CD4-positive, alpha-beta T cell treated with Interleukin-15 for 4 hours (primary cell): ENCODE data around the gene RBCK1.
"Not testable (repeated sequence)": the region's sequence is repeated elsewhere in the genome, so short reads cannot be mapped to it uniquely, and the experiment has no call there.

Experiments used
- DNase-seq: peaks from one replicate; pipeline ENCODE4 v3.0.0-alpha.2; 2020; ENCODE audit warnings: low spot score

Gene RBCK1

GRCh38 chr20:437787-438486, 29.8 kb downstream of the RBCK1 start:
- no peak for DNase-seq

GRCh38 chr20:438571-439469, 30.7 kb downstream of the RBCK1 start:
- peak; percentile 59 for DNase-seq

- no peak for DNase-seq
Measured at GRCh38 chr20:440148-440547, 32.0 kb downstream of the RBCK1 start.

GRCh38 chr20:440636-441035, 32.5 kb downstream of the RBCK1 start:
- DNase-seq = no peak

- DNase-seq = no peak
Measured at GRCh38 chr20:443223-443775, 35.2 kb downstream of the RBCK1 start.

GRCh38 chr20:444117-444516, 36.0 kb downstream of the RBCK1 start:
- DNase-seq = no peak

- DNase-seq = no peak
Measured at GRCh38 chr20:444862-445426, 36.8 kb downstream of the RBCK1 start.

GRCh38 chr20:445514-446336, 37.6 kb downstream of the RBCK1 start:
- no peak for DNase-seq

- DNase-seq = not testable (repeated sequence)
Measured at GRCh38 chr20:452021-452420, 43.9 kb downstream of the RBCK1 start.

GRCh38 chr20:454951-455350, 46.9 kb downstream of the RBCK1 start:
- DNase-seq = no peak

GRCh38 chr20:458776-459175, 50.7 kb downstream of the RBCK1 start:
- DNase-seq = no peak

GRCh38 chr20:460180-460579, 52.1 kb downstream of the RBCK1 start:
- DNase-seq = no peak

GRCh38 chr20:460707-461106, 52.6 kb downstream of the RBCK1 start:
- no peak for DNase-seq

- DNase-seq = peak; percentile 60
Measured at GRCh38 chr20:461254-462198, 53.4 kb downstream of the RBCK1 start.

- DNase-seq = peak; percentile 87
Measured at GRCh38 chr20:462199-462991, 54.3 kb downstream of the RBCK1 start, which contains the start of gene TBC1D20. TBC1D20 (minus strand) TSS chr20:462533; CDS start chr20:462405, 128 bp downstream.

GRCh38 chr20:467755-468154, 59.7 kb downstream of the RBCK1 start:
- no peak for DNase-seq

GRCh38 chr20:469746-470490, 61.8 kb downstream of the RBCK1 start:
- no peak for DNase-seq

- no peak for DNase-seq
Measured at GRCh38 chr20:472137-472846, 64.2 kb downstream of the RBCK1 start.
